Transverse colon (tissue), 3 donors: ENCODE results near the gene ELK3.

ENCODE experiments used
- EP300 ChIP-seq: sonication (generic); formaldehyde crosslinking; IDR thresholded peaks from one replicate; pipeline ENCODE4 v1.6.1; 2017; ENCODE audit warnings: antibody characterized with exemption, low read depth
- POLR2A ChIP-seq: fragments of 450-650 bp; IDR thresholded peaks from one replicate; pipeline ENCODE4 v1.6.1; 2016; ENCODE audit warnings: antibody characterized with exemption, mild to moderate bottlenecking, moderate library complexity
- TF ChIP-seq, protein P1 (sequence below), 5 experiments: fragments of 200-600 bp in 3 of 5; fragments of 450-650 bp in 2 of 5; sonication (generic) in 3 of 5; IDR thresholded peaks; 1 replicate in 2 of 5; 2 replicates in 3 of 5; pipeline ENCODE4 v1.5.1; 2016 to 2017; ENCODE audit warnings: antibody characterized with exemption in 5 of 5, inconsistent platforms in 3 of 5, mild to moderate bottlenecking in 2 of 5, moderate library complexity in 1 of 5

DNA sequence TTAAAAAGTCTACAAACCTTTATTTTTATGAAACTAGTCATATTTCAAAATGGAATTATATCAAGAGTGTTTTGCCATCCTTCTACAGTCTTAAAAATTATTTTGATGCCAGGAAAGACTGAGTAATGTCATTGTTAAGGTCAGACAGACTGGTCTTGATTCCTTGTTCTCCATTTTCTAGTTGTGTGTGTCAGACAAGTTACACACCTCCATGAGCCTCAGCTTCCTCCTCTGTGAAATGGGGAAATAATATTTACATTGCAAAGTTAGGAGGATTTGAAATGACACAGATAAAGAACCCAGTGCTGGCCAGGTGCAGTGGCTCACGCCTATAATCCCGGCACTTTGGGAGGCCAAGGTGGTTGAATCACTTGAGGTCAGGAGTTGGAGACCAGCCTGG, 47.4 kb upstream of the ELK3 start:
- TF ChIP-seq EP300, result no peak
- TF ChIP-seq, protein P1, sequence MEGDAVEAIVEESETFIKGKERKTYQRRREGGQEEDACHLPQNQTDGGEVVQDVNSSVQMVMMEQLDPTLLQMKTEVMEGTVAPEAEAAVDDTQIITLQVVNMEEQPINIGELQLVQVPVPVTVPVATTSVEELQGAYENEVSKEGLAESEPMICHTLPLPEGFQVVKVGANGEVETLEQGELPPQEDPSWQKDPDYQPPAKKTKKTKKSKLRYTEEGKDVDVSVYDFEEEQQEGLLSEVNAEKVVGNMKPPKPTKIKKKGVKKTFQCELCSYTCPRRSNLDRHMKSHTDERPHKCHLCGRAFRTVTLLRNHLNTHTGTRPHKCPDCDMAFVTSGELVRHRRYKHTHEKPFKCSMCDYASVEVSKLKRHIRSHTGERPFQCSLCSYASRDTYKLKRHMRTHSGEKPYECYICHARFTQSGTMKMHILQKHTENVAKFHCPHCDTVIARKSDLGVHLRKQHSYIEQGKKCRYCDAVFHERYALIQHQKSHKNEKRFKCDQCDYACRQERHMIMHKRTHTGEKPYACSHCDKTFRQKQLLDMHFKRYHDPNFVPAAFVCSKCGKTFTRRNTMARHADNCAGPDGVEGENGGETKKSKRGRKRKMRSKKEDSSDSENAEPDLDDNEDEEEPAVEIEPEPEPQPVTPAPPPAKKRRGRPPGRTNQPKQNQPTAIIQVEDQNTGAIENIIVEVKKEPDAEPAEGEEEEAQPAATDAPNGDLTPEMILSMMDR (IDR thresholded peaks at IDR 0.05), result no peak
- no peak for TF ChIP-seq POLR2A
